ENCODE results near the gene MAPK9. TPM values are rescaled to one million over a fixed set of nuclear protein-coding genes. Genes with fewer than 3 reads are reported as not detected.

The MAPK9 gene
- total RNA-seq, 1 experiment from 2014 or later = 54.0 TPM

DNA sequence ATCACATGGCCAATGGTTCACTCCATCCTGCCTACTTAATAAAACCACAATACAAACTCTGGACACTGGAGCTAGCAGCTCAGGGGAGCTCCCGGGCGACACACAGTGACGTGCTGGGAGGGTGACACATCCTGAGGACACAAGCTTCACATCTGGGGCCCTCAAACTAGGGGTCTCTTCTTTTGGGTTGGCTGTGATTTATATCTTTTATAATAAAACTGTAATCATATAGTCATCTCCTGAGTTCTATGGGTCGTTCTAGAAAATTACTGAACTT lies 12.1 kb upstream of the MAPK9 start:
- no peak overlapping the region for H3K4me2 ChIP-seq
- no peaks in the 10 kb centered on the region for H3K4me1 ChIP-seq (replicated peaks; ENCODE audit: insufficient read depth)
- POLR2A ChIA-PET (ENCODE audit: unreplicated experiment) = interaction anchor here (0.6 kb wide), 1 partner anchor 68 kb away, joined by 4 read pairs; no protein-coding TSS in a partner anchor
- TF ChIP-seq, protein P1, sequence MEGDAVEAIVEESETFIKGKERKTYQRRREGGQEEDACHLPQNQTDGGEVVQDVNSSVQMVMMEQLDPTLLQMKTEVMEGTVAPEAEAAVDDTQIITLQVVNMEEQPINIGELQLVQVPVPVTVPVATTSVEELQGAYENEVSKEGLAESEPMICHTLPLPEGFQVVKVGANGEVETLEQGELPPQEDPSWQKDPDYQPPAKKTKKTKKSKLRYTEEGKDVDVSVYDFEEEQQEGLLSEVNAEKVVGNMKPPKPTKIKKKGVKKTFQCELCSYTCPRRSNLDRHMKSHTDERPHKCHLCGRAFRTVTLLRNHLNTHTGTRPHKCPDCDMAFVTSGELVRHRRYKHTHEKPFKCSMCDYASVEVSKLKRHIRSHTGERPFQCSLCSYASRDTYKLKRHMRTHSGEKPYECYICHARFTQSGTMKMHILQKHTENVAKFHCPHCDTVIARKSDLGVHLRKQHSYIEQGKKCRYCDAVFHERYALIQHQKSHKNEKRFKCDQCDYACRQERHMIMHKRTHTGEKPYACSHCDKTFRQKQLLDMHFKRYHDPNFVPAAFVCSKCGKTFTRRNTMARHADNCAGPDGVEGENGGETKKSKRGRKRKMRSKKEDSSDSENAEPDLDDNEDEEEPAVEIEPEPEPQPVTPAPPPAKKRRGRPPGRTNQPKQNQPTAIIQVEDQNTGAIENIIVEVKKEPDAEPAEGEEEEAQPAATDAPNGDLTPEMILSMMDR (conservative IDR thresholded peaks at IDR 0.05) = no peak
- TF ChIP-seq EZH2 (IDR thresholded peaks at IDR 0.05; ENCODE audit: low read depth) = no peak
- no TSS peak for BruUV-seq (replicated peaks)
- intact Hi-C loops (cut with micrococcal nuclease; ENCODE audit: unreplicated experiment) = no loop called here
- no peaks in the 10 kb centered on the region for H3K36me3 ChIP-seq (ENCODE audit: low read depth)
- no peaks in the 10 kb centered on the region for H3K9me3 ChIP-seq (ENCODE audit: insufficient read depth, low read depth)
- H3F3A ChIP-seq (ENCODE audit: insufficient read depth, low read depth) = no peaks in the 10 kb centered on the region
- CTCF ChIA-PET = no interaction called here
- no peak overlapping the region for H2AFZ ChIP-seq
- H3K4me3 ChIP-seq = no peak overlapping the region
- H3K9me2 ChIP-seq (ENCODE audit: insufficient read depth) = no peaks in the 10 kb centered on the region
- H3K27ac ChIP-seq = no peak overlapping the region
- H4K20me1 ChIP-seq (ENCODE audit: insufficient read depth) = 0 out of 2 replicates have a peak, but pooled peaks cover 3% of the 10 kb centered on the region
- DNase-seq = no peak
- H3K79me2 ChIP-seq (ENCODE audit: low read depth) = no peaks in the 10 kb centered on the region
- H3K27me3 ChIP-seq (ENCODE audit: insufficient read depth, low read depth) = no peaks in the 10 kb centered on the region

DNA sequence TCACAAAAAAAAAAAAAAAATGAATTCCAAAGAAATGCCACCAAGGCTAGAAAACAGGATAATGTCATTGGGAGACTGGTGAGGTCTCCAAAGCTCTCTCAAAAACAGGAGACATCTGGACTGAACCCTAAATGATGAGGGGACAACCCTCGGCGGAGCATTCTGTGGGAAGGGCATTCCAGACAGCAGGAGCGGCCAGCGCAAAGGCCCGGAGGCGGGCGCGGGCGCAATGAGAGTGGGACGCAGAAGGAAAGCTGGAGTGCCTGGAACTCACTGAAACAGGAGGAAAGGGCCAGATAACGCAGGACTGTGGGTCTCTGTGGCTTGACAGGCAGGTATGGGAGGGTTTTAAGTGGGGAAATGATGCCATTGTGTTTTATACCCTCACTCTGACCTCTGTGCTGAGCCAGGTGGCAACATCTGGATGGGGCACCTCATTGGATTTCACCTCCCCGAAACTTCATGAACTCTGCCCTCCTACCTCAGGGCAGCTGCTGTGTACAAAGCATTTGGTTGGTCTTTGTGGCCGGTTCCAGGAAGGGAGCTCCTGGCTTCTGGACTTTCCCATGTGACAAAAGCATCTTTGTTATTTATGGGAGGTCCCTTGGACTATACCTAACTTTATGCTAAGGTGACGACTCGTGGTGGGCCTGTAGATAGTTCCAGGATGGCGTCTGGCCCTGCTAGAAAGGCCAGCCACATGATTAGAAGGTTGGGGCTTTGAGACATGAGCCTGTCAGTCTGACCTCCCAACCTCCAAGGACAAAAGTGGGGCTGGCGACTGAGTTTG lies 11.5 kb upstream of the MAPK9 start:
- no peaks in the 10 kb centered on the region for H3K4me1 ChIP-seq (replicated peaks; ENCODE audit: insufficient read depth)
- 0 out of 2 replicates have a peak, but pooled peaks cover 3% of the 10 kb centered on the region for H4K20me1 ChIP-seq (ENCODE audit: insufficient read depth)
- H3K4me3 ChIP-seq = no peak overlapping the region
- H3K4me2 ChIP-seq = no peak overlapping the region
- H3F3A ChIP-seq (ENCODE audit: insufficient read depth, low read depth) = no peaks in the 10 kb centered on the region
- ChIA-PET POLR2A (ENCODE audit: unreplicated experiment) (no interaction called here), CTCF (no interaction called here)
- H2AFZ ChIP-seq = no peak overlapping the region
- H3K9me2 ChIP-seq (ENCODE audit: insufficient read depth) = no peaks in the 10 kb centered on the region
- TF ChIP-seq, protein P1 (conservative IDR thresholded peaks at IDR 0.05) = no peak
- TF ChIP-seq EZH2 (IDR thresholded peaks at IDR 0.05; ENCODE audit: low read depth) = no peak
- no peak for DNase-seq
- no peaks in the 10 kb centered on the region for H3K79me2 ChIP-seq (ENCODE audit: low read depth)
- no peaks in the 10 kb centered on the region for H3K27me3 ChIP-seq (ENCODE audit: insufficient read depth, low read depth)
- no peak overlapping the region for H3K27ac ChIP-seq
- intact Hi-C loops (cut with micrococcal nuclease; ENCODE audit: unreplicated experiment) = no loop called here
- H3K36me3 ChIP-seq (ENCODE audit: low read depth) = no peaks in the 10 kb centered on the region
- no peaks in the 10 kb centered on the region for H3K9me3 ChIP-seq (ENCODE audit: insufficient read depth, low read depth)
- no TSS peak for BruUV-seq (replicated peaks)

DNA sequence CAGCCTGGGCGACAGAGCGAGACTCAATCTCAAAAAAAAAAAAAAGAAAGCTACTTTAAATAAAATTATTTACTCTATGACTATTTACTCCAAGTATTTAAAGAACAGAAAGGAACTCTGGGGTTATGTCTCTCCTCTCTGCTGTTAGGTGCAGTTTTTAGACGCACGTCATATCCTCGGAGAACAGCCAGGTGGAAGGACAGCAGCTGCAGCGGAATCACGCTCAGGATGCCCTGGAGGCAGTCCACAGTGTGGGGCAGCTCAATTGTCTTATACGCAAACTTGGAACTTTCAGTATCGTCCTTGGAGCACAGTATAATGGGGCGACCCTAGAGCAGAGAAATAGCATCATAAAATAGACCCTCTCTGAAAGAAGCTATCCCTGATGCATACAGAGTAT lies 10.4 kb upstream of the MAPK9 start:
- Histone ChIP-seq H3K9me2 (ENCODE audit: insufficient read depth) (no peaks in the 10 kb centered on the region), H3K79me2 (ENCODE audit: low read depth) (no peaks in the 10 kb centered on the region), H2AFZ (no peak overlapping the region), H4K20me1 (ENCODE audit: insufficient read depth) (peaks cover 3% of the 10 kb centered on the region; the same call in 1 of the 2 replicates), H3K27ac (no peak overlapping the region), H3F3A (ENCODE audit: insufficient read depth, low read depth) (no peaks in the 10 kb centered on the region), H3K4me1 (replicated peaks; ENCODE audit: insufficient read depth) (peaks cover 6% of the 10 kb centered on the region; the same call in 1 of the 2 replicates), H3K36me3 (ENCODE audit: low read depth) (no peaks in the 10 kb centered on the region), H3K4me2 (no peak overlapping the region), H3K4me3 (no peak overlapping the region), H3K9me3 (ENCODE audit: insufficient read depth, low read depth) (no peaks in the 10 kb centered on the region), H3K27me3 (ENCODE audit: insufficient read depth, low read depth) (no peaks in the 10 kb centered on the region)
- intact Hi-C loops (cut with micrococcal nuclease; ENCODE audit: unreplicated experiment) = no loop called here
- ChIA-PET CTCF (no interaction called here), POLR2A (ENCODE audit: unreplicated experiment) (no interaction called here)
- no peak for TF ChIP-seq EZH2 (IDR thresholded peaks at IDR 0.05; ENCODE audit: low read depth)
- TF ChIP-seq, protein P1 (conservative IDR thresholded peaks at IDR 0.05) = no peak
- no peak for DNase-seq
- no TSS peak for BruUV-seq (replicated peaks)
